ENCODE results near the gene ZNF165. TPM values are rescaled to one million over a fixed set of nuclear protein-coding genes. Genes with fewer than 3 reads are reported as not detected.

The ZNF165 gene
- total and polyA plus RNA-seq, 2 of the 13 experiments (the other 11 are each of a cell fraction or from before 2014, with no cell fraction given) = 0.58 to 8.6 TPM

DNA sequence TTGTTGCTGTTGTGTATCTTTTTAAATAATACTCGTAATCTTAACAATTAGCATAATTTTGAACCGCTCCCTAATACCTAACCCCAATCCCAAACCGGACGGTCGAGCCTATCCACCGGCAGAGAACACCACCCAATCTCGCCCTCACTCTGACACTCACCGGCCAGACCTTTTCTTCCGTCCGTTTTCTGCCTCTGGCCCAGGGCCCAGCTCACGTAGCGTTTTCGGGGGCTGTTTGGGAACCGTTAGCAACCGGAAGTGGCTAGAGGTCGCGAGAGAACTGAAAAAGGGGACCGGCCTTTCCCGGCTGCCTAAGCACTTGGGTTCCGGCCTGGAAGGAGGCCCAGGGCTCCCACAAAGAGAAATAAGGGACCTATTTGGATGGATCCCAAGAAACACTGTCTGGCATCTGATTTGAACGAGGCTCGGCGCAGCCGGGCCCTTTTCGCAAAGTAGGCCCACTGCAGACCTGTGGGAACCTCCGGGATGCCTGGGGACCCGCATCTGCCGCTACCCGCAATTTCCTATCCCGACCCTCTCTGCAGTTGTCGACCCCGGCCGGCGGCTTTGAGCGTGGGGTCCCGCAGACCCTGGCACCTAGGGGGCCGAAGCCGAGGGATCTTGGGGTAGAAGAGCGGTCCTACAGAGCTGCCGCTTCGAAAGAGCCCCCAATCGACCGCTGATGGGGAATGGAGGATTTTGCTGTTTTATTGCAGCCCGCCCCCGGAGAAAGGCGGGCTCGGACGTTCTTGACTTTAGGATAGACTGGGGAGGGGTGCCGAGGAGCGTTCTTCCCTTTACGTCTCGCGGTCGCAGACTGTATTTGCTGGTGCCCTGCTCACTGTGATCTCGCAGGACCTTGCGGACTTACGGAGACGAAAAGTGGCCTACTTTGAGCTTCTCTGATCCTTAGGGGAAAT, 56.5 kb downstream of the ZNF165 start (continued):
- TF ChIP-seq RELA (CRISPR knock-in tag; IDR thresholded peaks at IDR 0.05) (peak; percentile 54), ZNF260 (CRISPR knock-in tag; IDR thresholded peaks at IDR 0.05; ENCODE audit: borderline replicate concordance, low read depth) (no peak), ZNF205 (CRISPR knock-in tag; IDR thresholded peaks at IDR 0.05) (peak; percentile 94), YY1 (IDR thresholded peaks at IDR 0.05; ENCODE audit: insufficient read depth, insufficient replicate concordance, low read depth, low read length) (peak; percentile 78), ZNF777 (CRISPR knock-in tag; IDR thresholded peaks at IDR 0.05) (peak; percentile 83), PAF1 (CRISPR knock-in tag; IDR thresholded peaks at IDR 0.05) (no peak), KLF16 (CRISPR knock-in tag; IDR thresholded peaks at IDR 0.05) (peak; percentile 40 to 98; a peak in 2 of 4 replicates), ATF7-NPFF (CRISPR knock-in tag; IDR thresholded peaks at IDR 0.05; ENCODE audit: low read depth) (peak; percentile 71; the same call in 1 of the 2 replicates), CBX1 (IDR thresholded peaks at IDR 0.05; ENCODE audit: low read depth) (peak; percentile 84), THAP11 (CRISPR knock-in tag; IDR thresholded peaks at IDR 0.05) (peak; percentile 94), ZNF703 (CRISPR knock-in tag; IDR thresholded peaks at IDR 0.05; ENCODE audit: borderline replicate concordance) (no peak; the same call in 1 of the 2 replicates), ZSCAN21 (CRISPR knock-in tag; IDR thresholded peaks at IDR 0.05; ENCODE audit: borderline replicate concordance) (peak; percentile 76; the same call in 1 of the 2 replicates), ZNF253 (CRISPR knock-in tag; IDR thresholded peaks at IDR 0.05; ENCODE audit: borderline replicate concordance) (no peak), U2AF1 (optimal IDR thresholded peaks at IDR 0.05; ENCODE audit: low read depth, low read length) (peak; percentile 90), ZNF788 (CRISPR knock-in tag; IDR thresholded peaks at IDR 0.05; ENCODE audit: borderline replicate concordance) (peak; percentile 92; the same call in 1 of the 2 replicates), ZNF616 (CRISPR knock-in tag; IDR thresholded peaks at IDR 0.05; ENCODE audit: low read depth) (peak; percentile 82), GLI4 (CRISPR knock-in tag; IDR thresholded peaks at IDR 0.05; ENCODE audit: borderline replicate concordance) (peak; percentile 97), ZNF839 (CRISPR knock-in tag; IDR thresholded peaks at IDR 0.05; ENCODE audit: borderline replicate concordance) (peak; percentile 97)
- TF ChIP-seq, protein P1, sequence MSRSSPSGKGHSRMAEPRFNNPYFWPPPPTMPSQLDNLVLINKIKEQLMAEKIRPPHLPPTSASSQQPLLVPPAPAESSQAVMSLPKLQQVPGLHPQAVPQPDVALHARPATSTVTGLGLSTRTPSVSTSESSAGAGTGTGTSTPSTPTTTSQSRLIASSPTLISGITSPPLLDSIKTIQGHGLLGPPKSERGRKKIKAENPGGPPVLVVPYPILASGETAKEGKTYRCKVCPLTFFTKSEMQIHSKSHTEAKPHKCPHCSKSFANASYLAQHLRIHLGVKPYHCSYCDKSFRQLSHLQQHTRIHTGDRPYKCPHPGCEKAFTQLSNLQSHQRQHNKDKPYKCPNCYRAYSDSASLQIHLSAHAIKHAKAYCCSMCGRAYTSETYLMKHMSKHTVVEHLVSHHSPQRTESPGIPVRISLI (CRISPR knock-in tag; IDR thresholded peaks at IDR 0.05; ENCODE audit: borderline replicate concordance) = peak; percentile 31; the same call in 1 of the 2 replicates
- TF ChIP-seq, protein P2, sequence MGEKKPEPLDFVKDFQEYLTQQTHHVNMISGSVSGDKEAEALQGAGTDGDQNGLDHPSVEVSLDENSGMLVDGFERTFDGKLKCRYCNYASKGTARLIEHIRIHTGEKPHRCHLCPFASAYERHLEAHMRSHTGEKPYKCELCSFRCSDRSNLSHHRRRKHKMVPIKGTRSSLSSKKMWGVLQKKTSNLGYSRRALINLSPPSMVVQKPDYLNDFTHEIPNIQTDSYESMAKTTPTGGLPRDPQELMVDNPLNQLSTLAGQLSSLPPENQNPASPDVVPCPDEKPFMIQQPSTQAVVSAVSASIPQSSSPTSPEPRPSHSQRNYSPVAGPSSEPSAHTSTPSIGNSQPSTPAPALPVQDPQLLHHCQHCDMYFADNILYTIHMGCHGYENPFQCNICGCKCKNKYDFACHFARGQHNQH (CRISPR knock-in tag; IDR thresholded peaks at IDR 0.05) = peak; percentile 98
- TF ChIP-seq, protein P3, sequence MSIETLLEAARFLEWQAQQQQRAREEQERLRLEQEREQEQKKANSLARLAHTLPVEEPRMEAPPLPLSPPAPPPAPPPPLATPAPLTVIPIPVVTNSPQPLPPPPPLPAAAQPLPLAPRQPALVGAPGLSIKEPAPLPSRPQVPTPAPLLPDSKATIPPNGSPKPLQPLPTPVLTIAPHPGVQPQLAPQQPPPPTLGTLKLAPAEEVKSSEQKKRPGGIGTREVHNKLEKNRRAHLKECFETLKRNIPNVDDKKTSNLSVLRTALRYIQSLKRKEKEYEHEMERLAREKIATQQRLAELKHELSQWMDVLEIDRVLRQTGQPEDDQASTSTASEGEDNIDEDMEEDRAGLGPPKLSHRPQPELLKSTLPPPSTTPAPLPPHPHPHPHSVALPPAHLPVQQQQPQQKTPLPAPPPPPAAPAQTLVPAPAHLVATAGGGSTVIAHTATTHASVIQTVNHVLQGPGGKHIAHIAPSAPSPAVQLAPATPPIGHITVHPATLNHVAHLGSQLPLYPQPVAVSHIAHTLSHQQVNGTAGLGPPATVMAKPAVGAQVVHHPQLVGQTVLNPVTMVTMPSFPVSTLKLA (IDR thresholded peaks at IDR 0.05) = no peak
- TF ChIP-seq, protein P4, sequence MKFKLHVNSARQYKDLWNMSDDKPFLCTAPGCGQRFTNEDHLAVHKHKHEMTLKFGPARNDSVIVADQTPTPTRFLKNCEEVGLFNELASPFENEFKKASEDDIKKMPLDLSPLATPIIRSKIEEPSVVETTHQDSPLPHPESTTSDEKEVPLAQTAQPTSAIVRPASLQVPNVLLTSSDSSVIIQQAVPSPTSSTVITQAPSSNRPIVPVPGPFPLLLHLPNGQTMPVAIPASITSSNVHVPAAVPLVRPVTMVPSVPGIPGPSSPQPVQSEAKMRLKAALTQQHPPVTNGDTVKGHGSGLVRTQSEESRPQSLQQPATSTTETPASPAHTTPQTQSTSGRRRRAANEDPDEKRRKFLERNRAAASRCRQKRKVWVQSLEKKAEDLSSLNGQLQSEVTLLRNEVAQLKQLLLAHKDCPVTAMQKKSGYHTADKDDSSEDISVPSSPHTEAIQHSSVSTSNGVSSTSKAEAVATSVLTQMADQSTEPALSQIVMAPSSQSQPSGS (CRISPR knock-in tag; IDR thresholded peaks at IDR 0.05) = peak; percentile 91

Data from HepG2 (cell line).